SU-DHL-6 (cell line): ENCODE data around the gene CLASP1.

Experiments
- H2AFZ ChIP-seq: fragments of 200-600 bp; sonication (generic); 2 replicates; pipeline ENCODE4 v1.6.1; 2014; ENCODE audit warnings: low read depth, mild to moderate bottlenecking, moderate library complexity, mixed read lengths, antibody characterized with exemption, low read length; ENCODE audit not compliant: severe bottlenecking
- H3F3A ChIP-seq: fragments of 200-600 bp; shearing (Covaris generic); 2 replicates; pipeline ENCODE4 v1.6.0; 2016; ENCODE audit warnings: antibody characterized with exemption, mild to moderate bottlenecking; ENCODE audit not compliant: insufficient read depth
- H3K27ac ChIP-seq: fragments of 200-600 bp; sonication (generic); 2 replicates; pipeline ENCODE4 v1.5.1; 2016; ENCODE audit warnings: low read depth, mild to moderate bottlenecking, low read length, moderate library complexity, mixed read lengths
- H3K27me3 ChIP-seq: fragments of 200-600 bp; sonication (generic), shearing (Covaris generic); 2 replicates; pipeline ENCODE4 v1.6.0; 2014; ENCODE audit warnings: mild to moderate bottlenecking, low read length
- H3K36me3 ChIP-seq: fragments of 200-600 bp; sonication (generic); 2 replicates; pipeline ENCODE4 v1.6.1; 2014; ENCODE audit warnings: mild to moderate bottlenecking, low read length, mixed read lengths
- H3K4me2 ChIP-seq: fragments of 300-600, 200-600 bp; shearing (Covaris generic), sonication (generic); 2 replicates; pipeline ENCODE4 v1.6.0; 2014; ENCODE audit warnings: low read length, low read depth, mild to moderate bottlenecking; ENCODE audit not compliant: poor library complexity, severe bottlenecking
- H3K4me3 ChIP-seq: fragments of 200-600 bp; sonication (generic); 2 replicates; pipeline ENCODE4 v1.5.1; 2014; ENCODE audit warnings: antibody characterized with exemption, low read length, mild to moderate bottlenecking, mixed read lengths; ENCODE audit not compliant: insufficient read depth, poor library complexity, severe bottlenecking
- H3K79me2 ChIP-seq: fragments of 200-600 bp; sonication (generic); 2 replicates; pipeline ENCODE4 v1.6.1; 2014; ENCODE audit warnings: mild to moderate bottlenecking, low read length, moderate library complexity; ENCODE audit not compliant: insufficient read depth
- H3K9ac ChIP-seq: fragments of 200-600 bp; sonication (generic); 2 replicates; pipeline ENCODE4 v1.7.0; 2014; ENCODE audit warnings: mild to moderate bottlenecking, low read length
- H3K9me2 ChIP-seq: fragments of 200-600 bp; sonication (generic); replicated peaks from 2 replicates; pipeline ENCODE4 v1.6.1; 2014; ENCODE audit warnings: low read length; ENCODE audit not compliant: insufficient read depth
- H3K9me3 ChIP-seq: fragments of 200-600 bp; sonication (generic); 2 replicates; pipeline ENCODE4 v1.6.1; 2014; ENCODE audit warnings: low read length, mixed read lengths; ENCODE audit not compliant: insufficient read depth
- H4K20me1 ChIP-seq: fragments of 200-600 bp; sonication (generic); 2 replicates; pipeline ENCODE4 v1.6.1; 2014; ENCODE audit warnings: low read depth, mild to moderate bottlenecking, antibody characterized with exemption, low read length, moderate library complexity, mixed read lengths
- EZH2phosphoT487 ChIP-seq: fragments of 200-600 bp; sonication (generic), shearing (Covaris generic); conservative IDR thresholded peaks from 2 replicates; pipeline ENCODE4 v1.6.1; 2018; ENCODE audit warnings: mild to moderate bottlenecking, antibody characterized with exemption, low read length, moderate library complexity, mixed read lengths
- TF ChIP-seq, protein P1 (sequence below): fragments of 200-600 bp; sonication (generic); IDR thresholded peaks from one replicate; pipeline ENCODE4 v1.5.1; 2017; ENCODE audit warnings: antibody characterized with exemption, mild to moderate bottlenecking, low read length, moderate library complexity; ENCODE audit not compliant: insufficient read depth, poor library complexity, severe bottlenecking

Gene CLASP1

DNA sequence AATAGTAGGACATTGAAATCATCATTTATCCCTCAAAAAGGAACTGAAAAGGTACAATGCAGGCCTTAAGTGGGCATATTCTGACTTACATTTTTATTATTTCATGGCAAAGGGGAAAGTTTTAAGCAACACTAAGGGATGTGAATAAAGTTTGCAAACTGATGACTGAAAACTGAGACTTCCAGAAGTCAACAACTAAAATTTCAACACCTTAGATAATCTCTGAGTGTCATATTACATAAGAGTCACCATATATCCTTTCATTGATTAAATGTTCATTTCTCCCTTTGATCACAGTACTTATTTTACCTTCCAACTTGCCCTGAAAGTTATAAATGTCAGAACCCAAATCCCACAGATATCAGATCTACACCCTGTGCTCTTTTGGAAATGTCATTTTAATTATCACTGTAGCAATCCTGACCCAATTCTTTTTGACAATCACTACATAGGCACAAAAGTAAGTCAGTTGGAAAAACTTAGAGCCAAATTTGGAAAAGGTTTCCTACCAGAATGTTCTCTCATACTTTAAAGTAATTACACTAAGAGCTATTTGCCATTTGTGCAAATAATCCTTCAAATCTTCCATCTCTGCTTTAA is 163.0 kb downstream of the CLASP1 start:
- Histone ChIP-seq H3F3A (no peaks in the 10 kb centered on the region), H3K27me3 (no peaks in the 10 kb centered on the region), H3K27ac (no peak overlapping the region), H3K9ac (no peak overlapping the region), H3K36me3 (no peaks in the 10 kb centered on the region), H2AFZ (no peak overlapping the region), H3K79me2 (no peaks in the 10 kb centered on the region), H3K4me2 (no peak overlapping the region), H4K20me1 (no peaks in the 10 kb centered on the region), H3K9me2 (no peaks in the 10 kb centered on the region), H3K9me3 (no peaks in the 10 kb centered on the region), H3K4me3 (no peak overlapping the region)
- TF ChIP-seq, protein P1, sequence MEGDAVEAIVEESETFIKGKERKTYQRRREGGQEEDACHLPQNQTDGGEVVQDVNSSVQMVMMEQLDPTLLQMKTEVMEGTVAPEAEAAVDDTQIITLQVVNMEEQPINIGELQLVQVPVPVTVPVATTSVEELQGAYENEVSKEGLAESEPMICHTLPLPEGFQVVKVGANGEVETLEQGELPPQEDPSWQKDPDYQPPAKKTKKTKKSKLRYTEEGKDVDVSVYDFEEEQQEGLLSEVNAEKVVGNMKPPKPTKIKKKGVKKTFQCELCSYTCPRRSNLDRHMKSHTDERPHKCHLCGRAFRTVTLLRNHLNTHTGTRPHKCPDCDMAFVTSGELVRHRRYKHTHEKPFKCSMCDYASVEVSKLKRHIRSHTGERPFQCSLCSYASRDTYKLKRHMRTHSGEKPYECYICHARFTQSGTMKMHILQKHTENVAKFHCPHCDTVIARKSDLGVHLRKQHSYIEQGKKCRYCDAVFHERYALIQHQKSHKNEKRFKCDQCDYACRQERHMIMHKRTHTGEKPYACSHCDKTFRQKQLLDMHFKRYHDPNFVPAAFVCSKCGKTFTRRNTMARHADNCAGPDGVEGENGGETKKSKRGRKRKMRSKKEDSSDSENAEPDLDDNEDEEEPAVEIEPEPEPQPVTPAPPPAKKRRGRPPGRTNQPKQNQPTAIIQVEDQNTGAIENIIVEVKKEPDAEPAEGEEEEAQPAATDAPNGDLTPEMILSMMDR, result no peak
- TF ChIP-seq EZH2phosphoT487, result no peak

DNA sequence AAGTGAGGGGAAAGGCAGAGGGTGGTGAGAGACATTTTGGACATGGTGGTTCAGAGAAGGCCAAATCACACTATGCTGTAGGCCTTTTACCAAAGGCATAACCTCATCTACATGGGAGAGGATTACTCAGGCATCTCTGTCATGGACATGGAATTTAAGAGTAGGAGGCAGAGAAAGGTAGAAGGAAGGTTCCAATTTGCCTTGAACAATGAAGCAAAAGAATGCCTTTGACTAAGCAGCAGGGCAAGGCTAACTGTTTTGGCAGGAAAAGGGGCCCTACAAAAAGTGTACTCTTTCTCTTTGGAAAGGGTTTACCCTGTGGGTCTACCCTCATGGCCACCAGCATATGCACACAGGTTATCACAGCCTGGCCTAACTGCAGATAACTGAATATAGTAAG is 164.2 kb downstream of the CLASP1 start:
- Histone ChIP-seq H3K36me3 (no peaks in the 10 kb centered on the region), H3K9ac (no peak overlapping the region), H2AFZ (no peak overlapping the region)

DNA sequence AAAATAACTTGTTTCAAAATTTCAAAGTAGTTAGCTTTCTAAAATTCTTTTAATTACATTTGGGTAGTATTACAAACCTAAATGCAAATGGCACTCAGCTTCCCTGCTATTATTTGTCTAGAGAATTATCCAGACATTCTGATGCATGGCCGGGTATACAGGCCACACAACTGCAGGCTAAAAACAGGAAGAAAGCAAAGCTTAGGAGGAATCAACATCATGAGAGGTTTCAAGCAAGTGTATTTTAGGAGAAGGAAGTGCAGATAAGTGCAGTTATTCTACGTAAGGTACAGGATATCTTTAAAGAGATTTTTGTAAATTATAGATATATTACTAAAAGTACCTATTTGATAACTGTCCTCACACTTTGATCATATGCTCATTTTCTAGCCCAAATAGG is 165.4 kb downstream of the CLASP1 start:
- no peaks in the 10 kb centered on the region for H3K27me3 ChIP-seq
- no peaks in the 10 kb centered on the region; the same call in 1 of the 2 replicates for H3K79me2 ChIP-seq
- H3K9ac ChIP-seq, result no peak overlapping the region
- TF ChIP-seq, protein P1, result no peak
- TF ChIP-seq EZH2phosphoT487, result no peak
- H4K20me1 ChIP-seq, result 0 out of 2 replicates have a peak, but pooled peaks cover 2% of the 10 kb centered on the region
- H3K9me3 ChIP-seq, result no peaks in the 10 kb centered on the region
- no peak overlapping the region for H2AFZ ChIP-seq
- no peaks in the 10 kb centered on the region for H3K36me3 ChIP-seq
- no peak overlapping the region for H3K27ac ChIP-seq
- H3K4me3 ChIP-seq, result no peak overlapping the region
- no peak overlapping the region for H3K4me2 ChIP-seq
- H3F3A ChIP-seq, result no peaks in the 10 kb centered on the region
- H3K9me2 ChIP-seq, result no peaks in the 10 kb centered on the region

More for the DNA sequence above, 164.2 kb downstream of the CLASP1 start:
- TF ChIP-seq EZH2phosphoT487, result no peak
- TF ChIP-seq, protein P1, result no peak
- no peak overlapping the region for H3K4me2 ChIP-seq
- H3K79me2 ChIP-seq, result no peaks in the 10 kb centered on the region; the same call in 1 of the 2 replicates
- H3K4me3 ChIP-seq, result no peak overlapping the region
- no peaks in the 10 kb centered on the region for H4K20me1 ChIP-seq
- H3K9me3 ChIP-seq, result no peaks in the 10 kb centered on the region
- H3F3A ChIP-seq, result no peaks in the 10 kb centered on the region
- H3K9me2 ChIP-seq, result no peaks in the 10 kb centered on the region
- H3K27ac ChIP-seq, result no peak overlapping the region
- no peaks in the 10 kb centered on the region for H3K27me3 ChIP-seq
